HepG2 (cell line): ENCODE data around the gene CCDC61.

Experiments used
- AHR ChIP-seq: IDR thresholded peaks from 2 replicates; pipeline ENCODE4 v1.6.1; 2018; ENCODE audit warnings: missing genetic modification reagents, missing compliant biosample characterization
- FOXJ3 ChIP-seq: sonication (generic); formaldehyde crosslinking; IDR thresholded peaks from 2 replicates; pipeline ENCODE4 v1.4.0; 2020; ENCODE audit warnings: missing genetic modification reagents, mild to moderate bottlenecking, borderline replicate concordance
- POLR2AphosphoS5 ChIP-seq: IDR thresholded peaks from 2 replicates; pipeline ENCODE4 v1.6.1; 2012; ENCODE audit warnings: low read depth, low read length
- RAD21 ChIP-seq: fragments of 450-650 bp; formaldehyde crosslinking; IDR thresholded peaks from 2 replicates; pipeline ENCODE4 v1.5.0; 2020; ENCODE audit warnings: mild to moderate bottlenecking
- TCF12 ChIP-seq, 2 experiments: fragments of 450-650 bp in 1 of 2; sonication (generic) in 1 of 2; formaldehyde crosslinking in 1 of 2; IDR thresholded peaks; 2 replicates each; pipeline versions ENCODE4 v1.6.1 to v1.8.0; 2017 to 2022; ENCODE audit warnings: antibody characterized with exemption in 1 of 2, mild to moderate bottlenecking in 1 of 2, missing genetic modification reagents in 1 of 2, moderate library complexity in 1 of 2
- TP53 ChIP-seq: sonication (generic); formaldehyde crosslinking; conservative IDR thresholded peaks from 2 replicates; pipeline ENCODE4 v1.4.0; 2020; ENCODE audit warnings: missing genetic modification reagents
- ZBTB3 ChIP-seq: sonication (generic); formaldehyde crosslinking; IDR thresholded peaks from 2 replicates; pipeline ENCODE4 v1.4.0; 2020; ENCODE audit warnings: low read depth, mild to moderate bottlenecking, moderate library complexity, missing genetic modification reagents, borderline replicate concordance
- ZNF260 ChIP-seq: sonication (generic); formaldehyde crosslinking; IDR thresholded peaks from 2 replicates; pipeline ENCODE4 v1.4.0; 2020; ENCODE audit warnings: missing genetic modification reagents, low read depth, mild to moderate bottlenecking, borderline replicate concordance
- ZNF383 ChIP-seq: sonication (generic); formaldehyde crosslinking; IDR thresholded peaks from 2 replicates; pipeline ENCODE4 v1.4.0; 2020; ENCODE audit warnings: missing genetic modification reagents, mild to moderate bottlenecking, borderline replicate concordance
- ZZZ3 ChIP-seq: sonication (generic); formaldehyde crosslinking; IDR thresholded peaks from 2 replicates; pipeline ENCODE4 v1.4.0; 2020; ENCODE audit warnings: missing genetic modification reagents, mild to moderate bottlenecking, borderline replicate concordance
- TF ChIP-seq, protein P1 (sequence below): sonication (generic); formaldehyde crosslinking; IDR thresholded peaks from 2 replicates; pipeline ENCODE4 v1.5.0; 2020; ENCODE audit warnings: mild to moderate bottlenecking, missing genetic modification reagents, moderate library complexity
- TF ChIP-seq, protein P2 (sequence below): IDR thresholded peaks from 2 replicates; pipeline ENCODE4 v1.6.1; 2012; ENCODE audit warnings: inconsistent platforms
- TF ChIP-seq, protein P3 (sequence below): sonication (generic); formaldehyde crosslinking; IDR thresholded peaks from 2 replicates; pipeline ENCODE4 v1.8.1; 2023; ENCODE audit warnings: missing genetic modification reagents, inconsistent platforms, borderline replicate concordance
- TF ChIP-seq, protein P4 (sequence below): sonication (generic); formaldehyde crosslinking; IDR thresholded peaks from 2 replicates; pipeline ENCODE4 v1.8.1; 2023; ENCODE audit warnings: mild to moderate bottlenecking, inconsistent platforms, moderate library complexity, missing genetic modification reagents, borderline replicate concordance

DNA sequence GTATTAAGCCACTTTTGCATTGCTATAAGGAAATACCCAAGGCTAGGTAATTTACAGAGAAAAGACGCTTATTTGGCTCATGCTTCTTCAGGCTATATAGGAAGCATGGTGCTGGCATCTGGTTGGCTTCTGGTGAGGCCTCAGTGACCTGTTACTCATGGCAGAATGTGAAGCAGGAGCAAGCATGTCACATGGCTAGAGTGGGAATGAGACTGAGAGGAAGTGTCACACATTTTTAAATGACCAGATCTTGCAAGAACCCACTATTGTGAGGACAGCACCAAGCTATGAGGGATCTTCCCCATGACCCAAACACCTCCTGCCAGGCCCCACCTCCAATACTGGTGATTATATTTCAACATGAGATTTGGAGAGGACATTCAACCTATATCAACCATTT is 71.2 kb downstream of the CCDC61 start:
- TF ChIP-seq, protein P1, sequence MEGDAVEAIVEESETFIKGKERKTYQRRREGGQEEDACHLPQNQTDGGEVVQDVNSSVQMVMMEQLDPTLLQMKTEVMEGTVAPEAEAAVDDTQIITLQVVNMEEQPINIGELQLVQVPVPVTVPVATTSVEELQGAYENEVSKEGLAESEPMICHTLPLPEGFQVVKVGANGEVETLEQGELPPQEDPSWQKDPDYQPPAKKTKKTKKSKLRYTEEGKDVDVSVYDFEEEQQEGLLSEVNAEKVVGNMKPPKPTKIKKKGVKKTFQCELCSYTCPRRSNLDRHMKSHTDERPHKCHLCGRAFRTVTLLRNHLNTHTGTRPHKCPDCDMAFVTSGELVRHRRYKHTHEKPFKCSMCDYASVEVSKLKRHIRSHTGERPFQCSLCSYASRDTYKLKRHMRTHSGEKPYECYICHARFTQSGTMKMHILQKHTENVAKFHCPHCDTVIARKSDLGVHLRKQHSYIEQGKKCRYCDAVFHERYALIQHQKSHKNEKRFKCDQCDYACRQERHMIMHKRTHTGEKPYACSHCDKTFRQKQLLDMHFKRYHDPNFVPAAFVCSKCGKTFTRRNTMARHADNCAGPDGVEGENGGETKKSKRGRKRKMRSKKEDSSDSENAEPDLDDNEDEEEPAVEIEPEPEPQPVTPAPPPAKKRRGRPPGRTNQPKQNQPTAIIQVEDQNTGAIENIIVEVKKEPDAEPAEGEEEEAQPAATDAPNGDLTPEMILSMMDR (CRISPR knock-in tag) = no peak
- TF ChIP-seq AHR (no peak), TP53 (CRISPR knock-in tag) (no peak), ZBTB3 (CRISPR knock-in tag) (no peak), RAD21 (CRISPR knock-in tag) (no peak), POLR2AphosphoS5 (no peak), FOXJ3 (no peak), TCF12 (IDR thresholded peaks at IDR 0.05) (no peak), TCF12 (CRISPR knock-in tag; IDR thresholded peaks at IDR 0.05) (no peak), ZNF383 (CRISPR knock-in tag) (no peak), ZNF260 (no peak), ZZZ3 (no peak)
- TF ChIP-seq, protein P2, sequence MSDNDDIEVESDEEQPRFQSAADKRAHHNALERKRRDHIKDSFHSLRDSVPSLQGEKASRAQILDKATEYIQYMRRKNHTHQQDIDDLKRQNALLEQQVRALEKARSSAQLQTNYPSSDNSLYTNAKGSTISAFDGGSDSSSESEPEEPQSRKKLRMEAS = no peak
- TF ChIP-seq, protein P3, sequence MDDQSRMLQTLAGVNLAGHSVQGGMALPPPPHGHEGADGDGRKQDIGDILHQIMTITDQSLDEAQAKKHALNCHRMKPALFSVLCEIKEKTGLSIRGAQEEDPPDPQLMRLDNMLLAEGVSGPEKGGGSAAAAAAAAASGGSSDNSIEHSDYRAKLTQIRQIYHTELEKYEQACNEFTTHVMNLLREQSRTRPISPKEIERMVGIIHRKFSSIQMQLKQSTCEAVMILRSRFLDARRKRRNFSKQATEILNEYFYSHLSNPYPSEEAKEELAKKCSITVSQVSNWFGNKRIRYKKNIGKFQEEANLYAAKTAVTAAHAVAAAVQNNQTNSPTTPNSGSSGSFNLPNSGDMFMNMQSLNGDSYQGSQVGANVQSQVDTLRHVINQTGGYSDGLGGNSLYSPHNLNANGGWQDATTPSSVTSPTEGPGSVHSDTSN (CRISPR knock-in tag) = no peak
- TF ChIP-seq, protein P4, sequence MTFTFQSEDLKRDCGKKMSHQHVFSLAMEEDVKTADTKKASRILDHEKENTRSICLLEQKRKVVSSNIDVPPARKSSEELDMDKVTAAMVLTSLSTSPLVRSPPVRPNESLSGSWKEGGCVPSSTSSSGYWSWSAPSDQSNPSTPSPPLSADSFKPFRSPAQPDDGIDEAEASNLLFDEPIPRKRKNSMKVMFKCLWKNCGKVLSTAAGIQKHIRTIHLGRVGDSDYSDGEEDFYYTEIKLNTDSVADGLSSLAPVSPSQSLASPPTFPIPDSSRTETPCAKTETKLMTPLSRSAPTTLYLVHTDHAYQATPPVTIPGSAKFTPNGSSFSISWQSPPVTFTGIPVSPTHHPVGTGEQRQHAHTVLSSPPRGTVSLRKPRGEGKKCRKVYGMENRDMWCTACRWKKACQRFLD = no peak
